Thyroid gland (tissue), 4 donors: Measurements from ENCODE around the gene WNT2. TPM values are rescaled to one million over a fixed set of nuclear protein-coding genes. Genes with fewer than 3 reads are reported as not detected.
"Not testable (repeated sequence)": the region's sequence is repeated elsewhere in the genome, so short reads cannot be mapped to it uniquely, and the experiment has no call there.

Experiments
- DNase-seq, 2 donors: peaks; one replicate each; pipeline ENCODE4 v3.0.0-alpha.2; 2019
- H3K27ac ChIP-seq, 3 donors: fragments of 200-600 bp; sonication (generic); 1 replicate in 2 of 3; 2 replicates in 1 of 3; pipeline ENCODE4 v1.5.1; 2016 to 2019; ENCODE audit warnings: mild to moderate bottlenecking in 1 of 3, moderate library complexity in 1 of 3
- H3K27me3 ChIP-seq: fragments of 200-600 bp; sonication (generic); one replicate; pipeline ENCODE4 v1.5.1; 2019
- H3K36me3 ChIP-seq, 2 donors: fragments of 200-600 bp; sonication (generic); one replicate each; pipeline ENCODE4 v1.5.1; 2016 to 2019
- H3K4me1 ChIP-seq, 2 donors: fragments of 200-600 bp; sonication (generic); one replicate each; pipeline ENCODE4 v1.5.1; 2017 to 2019
- H3K4me3 ChIP-seq, 3 donors: fragments of 200-600 bp; sonication (generic); replicated peaks in 1 of 3; 1 replicate in 2 of 3; 2 replicates in 1 of 3; pipeline ENCODE4 v1.5.1; 2016; ENCODE audit warnings: mild to moderate bottlenecking in 1 of 3
- H3K9me3 ChIP-seq: fragments of 200-600 bp; sonication (generic); one replicate; pipeline ENCODE4 v1.5.1; 2017
- CTCF ChIP-seq, 6 experiments: fragments of 200-600 bp in 3 of 6; fragments of 450-650 bp in 3 of 6; sonication (generic) in 3 of 6; IDR thresholded peaks; one replicate each; pipeline ENCODE4 v1.5.1; 2016 to 2019; ENCODE audit warnings: antibody characterized with exemption in 6 of 6, mild to moderate bottlenecking in 2 of 6, inconsistent platforms in 1 of 6, moderate library complexity in 1 of 6
- POLR2A ChIP-seq, 2 donors: fragments of 450-650 bp; IDR thresholded peaks; one replicate each; pipeline ENCODE4 v1.6.1; 2017; ENCODE audit warnings: antibody characterized with exemption in 2 of 2, mild to moderate bottlenecking in 2 of 2, moderate library complexity in 1 of 2
- WGBS, 2 donors: methylation state at CpG; one replicate each; pipeline ENCODE4 v1.1.5; 2017; 5-methylcytosine and 5-hydroxymethylcytosine counted together
- intact Hi-C: fragments of 100-400 bp; cut with DNase I; formaldehyde crosslinking; loops from one replicate; pipeline ENCODE4 v1.15.1; 2023
- total RNA-seq, 4 donors: library from RNA; depleted of rRNA; stranded (reverse); fragments of >200 nt; gene quantifications; one replicate each; pipeline ENCODE4 v1.2.3, GENCODE V29; 2016

The WNT2 gene
- total RNA-seq, 4 donors from 2014 or later: 0.13 to 0.89 TPM; not detected in 2

- no peak overlapping the region for H3K27ac ChIP-seq
- intact Hi-C loops: no loop called here
- no peak overlapping the region for H3K4me3 ChIP-seq
- no peaks in the 10 kb centered on the region for H3K36me3 ChIP-seq
- H3K27me3 ChIP-seq: no peaks in the 10 kb centered on the region
- H3K4me1 ChIP-seq: no peaks in the 10 kb centered on the region
- no peaks in the 10 kb centered on the region for H3K9me3 ChIP-seq
- no peak for DNase-seq
- WGBS, 2 donors: 91% methylated on average over 1 of the region's 1 CpG
- no peak for TF ChIP-seq CTCF (IDR thresholded peaks at IDR 0.05)
- no peak for TF ChIP-seq POLR2A (IDR thresholded peaks at IDR 0.05)
Observed at GRCh38 chr7:117308891-117309290, 14.0 kb downstream of the WNT2 start.

GRCh38 chr7:117302396-117302795 is 20.5 kb downstream of the WNT2 start:
- Histone ChIP-seq H3K36me3 (no peaks in the 10 kb centered on the region), H3K4me1 (no peaks in the 10 kb centered on the region), H3K4me3 (no peak overlapping the region), H3K27me3 (no peaks in the 10 kb centered on the region), H3K27ac (no peak overlapping the region), H3K9me3 (no peaks in the 10 kb centered on the region)
- no peak for TF ChIP-seq POLR2A (IDR thresholded peaks at IDR 0.05)
- no peak for TF ChIP-seq CTCF (IDR thresholded peaks at IDR 0.05)
- intact Hi-C loops: no loop called here
- 89 to 92% methylated on average over 4 of the region's 4 CpGs for WGBS, 2 donors
- no peak for DNase-seq

GRCh38 chr7:117300506-117300905 is 22.4 kb downstream of the WNT2 start:
- H3K9me3 ChIP-seq, H3K36me3 ChIP-seq, intact Hi-C loops, H3K27ac ChIP-seq, H3K27me3 ChIP-seq, H3K4me3 ChIP-seq, H3K4me1 ChIP-seq, DNase-seq: not testable (repeated sequence)
- WGBS, 2 donors: 88 to 95% methylated on average over 5 of the region's 5 CpGs

GRCh38 chr7:117297606-117298005 is 25.3 kb downstream of the WNT2 start:
- Histone ChIP-seq H3K4me1 (no peaks in the 10 kb centered on the region), H3K4me3 (no peak overlapping the region), H3K36me3 (no peaks in the 10 kb centered on the region), H3K27me3 (no peaks in the 10 kb centered on the region), H3K27ac (no peak overlapping the region), H3K9me3 (no peaks in the 10 kb centered on the region)
- DNase-seq: no peak
- 86 to 89% methylated on average over 12 of the region's 12 CpGs for WGBS, 2 donors
- TF ChIP-seq POLR2A (IDR thresholded peaks at IDR 0.05) (no peak), CTCF (IDR thresholded peaks at IDR 0.05) (no peak)
- intact Hi-C loops: no loop called here

- H3K27me3 ChIP-seq: no peaks in the 10 kb centered on the region
- 47 to 49% methylated on average over 3 of the region's 3 CpGs for WGBS, 2 donors
- no peaks in the 10 kb centered on the region for H3K9me3 ChIP-seq
- no peak overlapping the region for H3K27ac ChIP-seq
- intact Hi-C loops: no loop called here
- H3K4me1 ChIP-seq: no peaks in the 10 kb centered on the region
- no peak overlapping the region for H3K4me3 ChIP-seq
- no peaks in the 10 kb centered on the region for H3K36me3 ChIP-seq
- TF ChIP-seq CTCF (IDR thresholded peaks at IDR 0.05): no peak
- no peak for TF ChIP-seq POLR2A (IDR thresholded peaks at IDR 0.05)
- DNase-seq: no peak
Observed at GRCh38 chr7:117296066-117296465, 26.8 kb downstream of the WNT2 start.

- 70 to 83% methylated on average over 5 of the region's 5 CpGs for WGBS, 2 donors
- no peaks in the 10 kb centered on the region for H3K27me3 ChIP-seq
- H3K36me3 ChIP-seq: no peaks in the 10 kb centered on the region
- no peaks in the 10 kb centered on the region for H3K9me3 ChIP-seq
- no peaks in the 10 kb centered on the region for H3K4me1 ChIP-seq
- H3K4me3 ChIP-seq: no peak overlapping the region
- no peak for DNase-seq
- H3K27ac ChIP-seq: no peak overlapping the region
- TF ChIP-seq CTCF (IDR thresholded peaks at IDR 0.05): no peak
- TF ChIP-seq POLR2A (IDR thresholded peaks at IDR 0.05): no peak
- intact Hi-C loops: no loop called here
Observed at GRCh38 chr7:117285826-117286225, 37.0 kb downstream of the WNT2 start.
